22Rv1 (cell line): ENCODE results near the gene RNF213.

Experiments used
- H3K27ac ChIP-seq: fragments of 450-650 bp; 2 replicates; pipeline ENCODE4 v1.5.1; 2017
- CTCF ChIP-seq: fragments of 450-650 bp; IDR thresholded peaks from 2 replicates; pipeline ENCODE4 v1.5.1; 2017; ENCODE audit warnings: mild to moderate bottlenecking
- ZFX ChIP-seq: fragments of 450-650 bp; IDR thresholded peaks from 2 replicates; pipeline ENCODE4 v1.6.1; 2017; ENCODE audit warnings: antibody characterized with exemption, borderline replicate concordance

Gene RNF213

DNA sequence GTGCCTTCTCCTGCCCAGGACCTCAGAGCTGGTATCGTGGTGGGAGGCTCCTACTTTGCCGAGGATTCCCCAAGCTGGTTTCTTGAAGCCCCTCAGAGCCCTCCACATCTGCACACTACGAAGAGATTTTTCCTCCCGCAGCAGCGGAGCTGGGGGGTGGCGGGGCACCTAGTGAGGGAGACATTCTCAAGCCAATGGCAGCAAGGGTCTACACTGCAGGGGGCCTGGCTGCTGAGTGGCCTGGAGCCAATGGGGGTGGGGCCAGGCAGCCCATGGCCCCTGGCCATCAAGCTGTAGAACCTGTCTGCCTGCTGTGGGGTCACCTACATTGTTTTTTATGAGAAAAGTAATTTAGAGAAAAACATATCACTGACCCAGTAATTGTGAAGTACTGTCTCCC is 35.4 kb upstream of the RNF213 start:
- no peak overlapping the region for H3K27ac ChIP-seq
- TF ChIP-seq ZFX = no peak
- TF ChIP-seq CTCF = no peak

DNA sequence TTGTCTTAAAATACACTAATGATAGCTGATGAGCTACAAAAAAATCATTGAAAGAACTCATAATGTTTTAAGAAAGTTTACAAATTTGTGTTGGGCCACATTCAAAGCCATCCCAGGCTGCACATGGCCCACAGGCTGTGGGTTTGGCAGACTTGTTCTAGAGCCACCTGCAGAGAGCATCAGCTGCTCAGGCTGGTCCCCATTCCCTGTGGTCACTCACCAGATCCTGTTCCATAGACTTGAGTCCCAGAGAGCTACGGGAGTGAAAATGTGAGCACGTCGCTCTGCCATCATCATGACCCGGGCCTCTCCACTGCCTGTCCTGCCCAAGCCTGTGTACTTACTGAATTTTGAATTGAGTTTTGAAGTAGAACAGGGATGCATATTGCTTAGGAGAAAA is 33.5 kb upstream of the RNF213 start:
- no peak overlapping the region for H3K27ac ChIP-seq
- TF ChIP-seq ZFX = no peak
- no peak for TF ChIP-seq CTCF

GRCh38 chr17:80227666-80228065 is 33.0 kb upstream of the RNF213 start:
- TF ChIP-seq ZFX (no peak), CTCF (no peak)

DNA sequence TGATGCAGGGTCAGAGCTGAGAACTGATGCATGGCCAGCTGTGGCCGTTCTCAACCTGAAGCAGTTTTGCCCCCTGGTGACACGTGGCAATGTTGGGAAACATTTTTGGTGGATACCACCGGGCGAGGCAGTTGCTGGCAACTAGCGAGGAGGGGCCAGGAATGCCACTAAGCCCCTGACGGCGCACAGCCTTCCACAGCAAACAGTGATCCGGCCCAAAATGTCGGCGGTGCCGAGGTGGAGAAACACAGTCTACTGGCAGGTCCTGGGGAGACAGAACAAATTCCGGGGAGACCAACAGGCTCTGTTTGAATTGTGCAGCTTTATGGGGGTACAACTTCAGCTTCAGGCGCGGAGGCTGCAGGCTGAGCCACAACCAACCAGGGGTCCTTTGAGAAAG is 32.2 kb upstream of the RNF213 start:
- TF ChIP-seq ZFX (no peak), CTCF (no peak)
- no peak overlapping the region for H3K27ac ChIP-seq

More at GRCh38 chr17:80227666-80228065, 33.0 kb upstream of the RNF213 start:
- H3K27ac ChIP-seq = no peak overlapping the region

DNA sequence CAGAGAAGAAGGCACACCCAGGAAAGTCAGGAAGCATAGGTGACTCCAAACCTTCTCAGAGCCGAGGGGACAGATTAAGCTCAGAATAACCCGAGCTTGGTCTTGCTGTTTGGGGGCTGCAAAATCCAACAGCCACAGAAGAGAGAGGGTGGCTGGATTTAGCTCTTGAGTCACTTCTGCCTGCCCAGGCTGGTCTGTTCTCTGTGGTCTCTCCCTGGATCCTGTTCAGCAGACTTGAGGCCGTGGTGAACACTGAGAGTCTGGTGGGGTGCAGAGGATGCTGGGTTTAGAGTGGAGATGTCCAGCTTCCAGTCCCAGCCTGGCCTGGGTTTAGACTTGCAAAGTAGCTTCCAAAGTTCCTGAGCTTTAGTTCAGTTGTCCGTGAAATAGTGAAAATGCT is 31.6 kb upstream of the RNF213 start:
- H3K27ac ChIP-seq = no peak overlapping the region
- TF ChIP-seq CTCF (no peak), ZFX (no peak)

- H3K27ac ChIP-seq = no peak overlapping the region
- no peak for TF ChIP-seq CTCF
- no peak for TF ChIP-seq ZFX
Measured at GRCh38 chr17:80232438-80232837, 28.2 kb upstream of the RNF213 start.

- TF ChIP-seq CTCF (no peak), ZFX (no peak)
- H3K27ac ChIP-seq = no peak overlapping the region
Measured at GRCh38 chr17:80233202-80233601, 27.4 kb upstream of the RNF213 start.
